ENCODE data around the gene SLC4A4.

SLC4A4 gene

DNA sequence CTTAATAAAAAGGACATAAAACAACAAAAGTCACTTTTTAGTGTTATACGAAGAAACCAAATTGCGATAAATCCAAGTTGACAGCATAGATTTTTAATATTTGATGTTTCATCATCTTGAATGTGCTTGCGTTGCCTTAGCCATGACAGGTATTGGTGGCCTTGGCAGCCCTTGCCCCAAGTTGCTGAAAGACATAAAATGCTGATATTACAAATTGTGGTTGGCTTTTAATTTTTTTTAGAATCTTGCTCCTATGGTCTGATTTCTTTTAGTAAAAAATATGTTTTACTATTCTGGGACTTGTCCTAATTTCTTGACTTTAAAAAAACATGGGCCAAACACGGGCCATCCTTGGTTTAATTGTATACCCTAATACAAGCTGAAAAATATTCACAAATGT, 122.6 kb downstream of the SLC4A4 start:
- Mint-ChIP-seq H3K4me3 (no peak overlapping the region), H3K27ac (no peak overlapping the region), H3K36me3 (no peaks in the 10 kb centered on the region), H3K4me1 (no peaks in the 10 kb centered on the region), H3K9me3 (no peaks in the 10 kb centered on the region), H3K27me3 (no peaks in the 10 kb centered on the region)
- no peak for ATAC-seq

DNA sequence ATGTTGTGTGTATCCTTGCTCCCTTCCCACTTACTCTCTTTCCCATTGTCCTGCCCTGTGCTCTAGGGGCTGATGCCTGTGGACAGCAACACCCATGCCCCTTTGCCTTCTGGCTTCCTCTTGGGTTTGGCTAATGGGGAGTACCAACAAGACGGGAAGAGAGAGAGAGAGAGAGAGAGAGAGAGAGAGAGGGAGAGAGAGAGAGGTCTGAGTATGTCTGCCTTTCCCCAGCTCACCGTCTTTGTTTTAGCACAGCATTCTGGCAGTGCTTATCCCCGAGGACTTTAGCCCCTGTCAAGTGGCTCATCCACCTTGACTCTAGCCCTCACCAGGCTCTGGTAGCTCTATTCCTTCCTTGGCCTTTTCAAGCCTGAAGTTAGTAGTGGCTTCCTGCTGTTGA, 128.0 kb downstream of the SLC4A4 start:
- H3K27me3 Mint-ChIP-seq, result peaks cover 8% of the 10 kb centered on the region
- no peaks in the 10 kb centered on the region for H3K9me3 Mint-ChIP-seq
- no peak for ATAC-seq
- no peaks in the 10 kb centered on the region for H3K4me1 Mint-ChIP-seq
- no peak overlapping the region for H3K4me3 Mint-ChIP-seq
- no peak overlapping the region for H3K27ac Mint-ChIP-seq
- H3K36me3 Mint-ChIP-seq, result no peaks in the 10 kb centered on the region

DNA sequence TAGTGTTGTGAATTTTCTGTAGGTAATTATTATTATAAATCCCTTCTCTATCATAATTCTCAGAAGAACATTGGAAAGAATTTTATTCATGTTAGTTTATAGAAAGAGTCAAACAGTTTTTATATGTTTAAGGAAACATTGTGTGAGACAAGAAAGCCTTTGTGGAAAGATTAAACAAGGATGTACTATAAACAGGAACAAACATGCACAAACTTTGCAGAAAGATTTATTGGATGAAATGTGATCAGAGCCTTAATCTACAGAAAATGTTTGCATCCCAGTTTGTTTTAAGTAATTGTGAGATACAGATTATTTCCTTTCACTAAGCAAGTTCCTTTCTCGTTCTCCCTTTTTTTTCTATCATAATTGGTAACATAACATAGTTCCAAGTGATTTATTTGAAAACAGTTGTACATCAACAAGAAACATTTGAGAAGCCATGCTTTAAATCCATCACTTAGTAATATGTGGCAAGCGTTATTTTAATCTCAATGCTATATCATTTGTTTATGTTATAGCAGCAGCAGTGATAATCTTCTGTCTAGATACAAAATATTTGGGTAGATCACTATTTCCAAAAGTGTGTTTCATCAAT, 129.4 kb downstream of the SLC4A4 start:
- no peak for ATAC-seq
- no peak overlapping the region for H3K4me3 Mint-ChIP-seq
- no peaks in the 10 kb centered on the region for H3K9me3 Mint-ChIP-seq
- no peaks in the 10 kb centered on the region for H3K36me3 Mint-ChIP-seq
- no peaks in the 10 kb centered on the region for H3K4me1 Mint-ChIP-seq
- H3K27ac Mint-ChIP-seq, result no peak overlapping the region
- H3K27me3 Mint-ChIP-seq, result peaks cover 8% of the 10 kb centered on the region

DNA sequence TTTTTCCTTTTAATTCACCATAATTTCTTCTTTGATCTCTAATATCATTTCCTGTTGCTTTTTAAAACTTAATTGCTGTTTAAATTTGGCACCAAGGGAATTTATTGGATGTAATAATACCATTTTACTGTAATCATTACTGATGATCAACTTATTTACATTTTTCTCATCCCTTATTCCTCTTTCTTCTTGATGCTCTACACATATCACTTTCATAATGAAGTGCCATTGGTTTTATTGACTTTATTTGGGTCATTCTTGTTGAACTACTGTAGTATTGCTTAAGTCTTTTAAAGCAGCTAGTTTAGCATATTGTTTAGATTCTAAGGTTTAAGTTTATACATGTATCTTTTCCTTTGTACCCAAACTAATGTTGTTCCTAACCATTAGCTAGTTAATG, 130.7 kb downstream of the SLC4A4 start:
- Mint-ChIP-seq H3K27ac (no peak overlapping the region), H3K36me3 (no peaks in the 10 kb centered on the region)
- ATAC-seq, result no peak

DNA sequence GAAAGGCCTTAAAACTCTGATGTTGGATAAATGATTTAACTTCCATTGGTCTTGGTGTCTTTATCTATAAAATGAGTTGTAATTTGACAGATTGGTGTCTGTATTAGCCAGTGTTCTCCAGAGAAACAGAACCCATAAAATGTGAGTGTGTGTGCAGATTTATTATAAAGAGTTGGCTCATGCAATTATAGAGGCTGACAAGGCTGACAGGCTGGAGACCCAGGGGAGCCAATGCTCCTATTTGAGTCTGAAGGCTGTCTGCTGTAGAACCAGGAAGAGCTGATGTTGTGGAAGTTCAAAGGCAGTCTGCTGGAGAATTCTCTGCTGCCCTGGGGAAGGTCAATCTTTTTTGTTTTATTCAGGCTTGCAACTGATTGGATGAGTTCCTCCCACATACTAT, 131.7 kb downstream of the SLC4A4 start:
- Mint-ChIP-seq H3K9me3 (no peaks in the 10 kb centered on the region), H3K4me3 (no peak overlapping the region), H3K27me3 (peaks cover 8% of the 10 kb centered on the region), H3K36me3 (no peaks in the 10 kb centered on the region), H3K4me1 (no peaks in the 10 kb centered on the region), H3K27ac (no peak overlapping the region)
- no peak for ATAC-seq

More for the DNA sequence above, 130.7 kb downstream of the SLC4A4 start:
- no peaks in the 10 kb centered on the region for H3K4me1 Mint-ChIP-seq
- H3K27me3 Mint-ChIP-seq, result peaks cover 8% of the 10 kb centered on the region
- H3K9me3 Mint-ChIP-seq, result no peaks in the 10 kb centered on the region
- H3K4me3 Mint-ChIP-seq, result no peak overlapping the region

DNA sequence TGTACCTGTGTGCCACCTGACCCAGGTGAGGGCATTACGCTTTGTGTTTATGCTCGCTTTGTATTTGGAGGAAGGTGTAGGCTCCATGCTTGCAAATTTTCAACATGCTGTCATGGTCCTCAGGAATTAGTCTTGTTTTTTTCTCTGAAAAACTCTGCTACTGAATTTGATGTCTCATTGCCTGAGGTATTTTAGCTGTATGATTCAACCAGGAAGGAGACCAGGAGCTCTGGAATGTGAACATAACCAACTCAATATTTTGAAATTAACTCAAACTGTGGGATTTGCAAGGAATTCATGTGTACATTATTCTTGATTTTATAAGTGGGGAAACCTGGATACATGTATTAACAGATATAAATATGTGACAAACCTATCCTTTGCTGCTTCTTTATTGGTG, 134.1 kb downstream of the SLC4A4 start:
- Mint-ChIP-seq H3K9me3 (no peaks in the 10 kb centered on the region), H3K4me3 (no peak overlapping the region), H3K27ac (no peak overlapping the region), H3K4me1 (no peaks in the 10 kb centered on the region), H3K27me3 (peaks cover 8% of the 10 kb centered on the region), H3K36me3 (no peaks in the 10 kb centered on the region)
- ATAC-seq, result no peak

DNA sequence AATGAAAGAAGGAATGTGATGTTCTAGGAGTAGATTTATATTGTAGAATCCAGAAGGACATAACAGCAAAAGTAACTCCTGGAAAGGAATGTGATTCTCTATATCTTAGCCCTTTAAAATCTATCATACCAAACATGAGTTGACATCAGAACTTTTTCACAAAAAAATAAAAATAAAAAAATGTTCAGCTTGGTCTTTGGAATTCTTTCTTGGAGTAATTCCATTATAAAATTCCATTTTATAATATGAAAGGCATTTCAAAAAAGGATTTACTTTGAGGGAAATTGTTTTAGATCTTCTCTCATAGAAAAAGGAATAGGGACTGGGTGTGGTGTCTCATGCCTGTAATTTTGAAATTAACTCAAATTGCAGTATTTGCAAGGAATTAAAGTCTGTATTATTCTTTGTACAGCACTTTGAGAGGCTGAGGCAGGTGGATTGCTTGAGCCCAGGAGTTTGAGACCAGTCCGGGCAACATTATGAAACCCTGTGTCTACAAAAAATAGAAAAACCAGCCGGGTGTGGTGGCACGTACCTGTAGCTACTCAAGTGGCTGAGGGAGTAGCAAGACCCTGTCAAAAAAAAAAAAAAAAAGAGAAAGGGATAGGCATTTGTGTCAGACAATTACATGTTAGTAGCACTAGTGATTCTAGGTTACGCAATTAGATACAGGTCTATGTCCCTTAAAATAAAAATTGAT, 134.9 kb downstream of the SLC4A4 start:
- no peaks in the 10 kb centered on the region for H3K4me1 Mint-ChIP-seq
- H3K27ac Mint-ChIP-seq, result no peak overlapping the region
- no peak for ATAC-seq

DNA sequence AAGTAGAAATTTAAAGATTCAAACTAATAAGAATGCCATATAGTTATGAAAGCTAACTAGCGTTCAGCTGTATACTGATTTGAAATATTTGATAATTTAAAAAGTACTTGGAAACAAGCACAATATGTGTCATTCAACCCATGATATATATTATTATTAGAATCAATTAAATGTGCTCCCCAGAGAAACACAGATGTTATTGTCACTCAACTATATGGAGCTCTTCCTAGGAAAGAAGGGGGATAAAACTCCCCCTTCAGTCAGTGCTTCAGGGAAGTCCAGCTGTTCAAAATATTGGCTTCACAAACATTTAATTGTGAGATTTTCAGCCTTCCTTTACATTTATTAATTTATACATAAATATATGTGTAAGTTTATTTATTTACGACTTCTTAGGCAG, 135.9 kb downstream of the SLC4A4 start:
- H3K27me3 Mint-ChIP-seq, result peaks cover 1% of the 10 kb centered on the region
- no peaks in the 10 kb centered on the region for H3K36me3 Mint-ChIP-seq
- no peaks in the 10 kb centered on the region for H3K9me3 Mint-ChIP-seq
- H3K27ac Mint-ChIP-seq, result no peak overlapping the region
- ATAC-seq, result no peak
- H3K4me1 Mint-ChIP-seq, result no peaks in the 10 kb centered on the region
- no peak overlapping the region for H3K4me3 Mint-ChIP-seq

More for the DNA sequence above, 134.9 kb downstream of the SLC4A4 start:
- peaks cover 8% of the 10 kb centered on the region for H3K27me3 Mint-ChIP-seq
- no peaks in the 10 kb centered on the region for H3K36me3 Mint-ChIP-seq
- no peaks in the 10 kb centered on the region for H3K9me3 Mint-ChIP-seq
- no peak overlapping the region for H3K4me3 Mint-ChIP-seq

DNA sequence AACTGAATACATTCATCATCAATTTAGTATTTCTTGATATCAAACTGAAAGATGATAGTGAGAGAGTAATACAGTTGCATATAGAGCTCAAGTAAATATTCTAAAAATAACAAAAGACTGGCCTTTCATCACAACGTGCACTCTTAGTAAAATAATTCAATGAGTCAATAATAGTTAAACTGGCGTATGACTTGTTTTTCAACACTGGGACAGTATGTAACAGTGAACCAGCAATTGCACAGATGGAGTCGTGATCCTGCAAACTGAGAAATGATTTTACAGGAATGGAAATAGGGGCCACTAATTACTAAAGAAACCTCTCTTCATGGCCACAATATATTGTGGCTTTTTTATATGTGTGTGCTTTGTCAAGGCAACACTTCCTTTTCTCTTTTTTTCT, 137.4 kb downstream of the SLC4A4 start:
- Mint-ChIP-seq H3K27ac (no peak overlapping the region), H3K27me3 (no peaks in the 10 kb centered on the region), H3K4me1 (no peaks in the 10 kb centered on the region), H3K9me3 (no peaks in the 10 kb centered on the region), H3K36me3 (no peaks in the 10 kb centered on the region), H3K4me3 (no peak overlapping the region)
- ATAC-seq, result no peak

DNA sequence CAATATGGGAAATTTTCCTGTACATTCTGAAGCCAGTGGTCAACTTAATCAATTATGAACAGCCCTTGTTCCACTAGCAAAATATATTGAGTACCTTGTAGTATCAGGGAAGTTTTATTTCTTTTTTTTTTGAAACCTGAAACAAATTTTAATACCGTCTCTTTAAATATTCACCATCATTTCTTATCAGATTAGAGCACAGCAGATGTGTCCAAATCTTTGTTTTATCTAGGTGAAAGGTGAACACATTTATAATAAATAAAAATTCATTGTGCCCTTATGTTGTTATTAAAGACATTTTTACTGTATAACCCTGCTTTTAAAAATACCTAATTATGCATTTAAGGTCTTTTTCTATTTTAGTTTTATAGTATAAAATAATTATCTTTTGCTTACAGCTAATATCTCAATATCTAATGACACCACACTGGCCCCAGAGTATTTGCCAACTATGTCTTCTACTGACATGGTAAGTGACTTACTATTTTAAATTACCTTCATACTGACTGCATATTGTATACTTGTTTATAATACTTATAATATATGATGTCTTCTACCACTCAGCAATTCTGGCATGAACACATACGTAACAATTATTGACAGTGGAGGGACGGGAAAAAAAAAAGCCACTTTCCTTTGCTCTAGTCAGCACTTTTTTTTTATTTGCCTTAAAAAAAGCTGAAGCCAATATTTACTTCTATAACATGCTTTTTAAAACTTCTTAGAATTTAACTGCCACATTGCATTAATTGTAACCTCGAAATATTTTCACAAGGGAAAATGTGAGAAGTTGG, 147.9 kb downstream of the SLC4A4 start:
- Mint-ChIP-seq H3K27me3 (no peaks in the 10 kb centered on the region), H3K9me3 (peaks cover 3% of the 10 kb centered on the region), H3K27ac (no peak overlapping the region), H3K36me3 (no peaks in the 10 kb centered on the region), H3K4me1 (no peaks in the 10 kb centered on the region), H3K4me3 (no peak overlapping the region)
- no peak for ATAC-seq

DNA sequence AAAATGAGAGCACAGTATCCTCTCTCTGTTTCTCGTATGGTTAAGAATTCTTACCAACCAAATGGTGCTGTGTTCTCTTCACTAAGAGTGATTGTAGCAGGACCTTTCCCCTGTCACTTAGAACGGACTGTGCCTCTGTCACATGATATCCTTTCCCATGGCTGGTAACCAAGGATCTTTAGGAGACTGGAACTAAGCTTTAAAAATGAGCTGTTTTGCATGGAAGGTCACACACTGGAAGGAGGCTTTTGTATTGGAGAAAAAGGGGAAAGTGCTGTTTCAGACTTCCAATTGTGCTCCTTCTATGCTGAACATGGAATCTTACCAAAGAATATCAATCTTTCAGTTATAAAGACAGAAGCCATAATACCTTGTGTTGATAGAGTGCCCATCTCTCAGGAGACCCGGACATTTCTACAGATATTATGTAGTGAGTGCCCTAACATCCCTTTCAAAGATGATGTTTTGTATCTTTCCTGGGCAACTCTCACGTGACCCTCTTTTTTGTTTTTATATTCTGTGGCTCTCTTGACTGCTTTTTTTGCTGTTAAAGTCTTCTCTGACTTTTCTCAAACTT, 148.6 kb downstream of the SLC4A4 start:
- Mint-ChIP-seq H3K4me1 (no peaks in the 10 kb centered on the region), H3K4me3 (no peak overlapping the region), H3K27ac (no peak overlapping the region), H3K27me3 (no peaks in the 10 kb centered on the region), H3K36me3 (no peaks in the 10 kb centered on the region), H3K9me3 (peaks cover 3% of the 10 kb centered on the region)
- ATAC-seq, result no peak

DNA sequence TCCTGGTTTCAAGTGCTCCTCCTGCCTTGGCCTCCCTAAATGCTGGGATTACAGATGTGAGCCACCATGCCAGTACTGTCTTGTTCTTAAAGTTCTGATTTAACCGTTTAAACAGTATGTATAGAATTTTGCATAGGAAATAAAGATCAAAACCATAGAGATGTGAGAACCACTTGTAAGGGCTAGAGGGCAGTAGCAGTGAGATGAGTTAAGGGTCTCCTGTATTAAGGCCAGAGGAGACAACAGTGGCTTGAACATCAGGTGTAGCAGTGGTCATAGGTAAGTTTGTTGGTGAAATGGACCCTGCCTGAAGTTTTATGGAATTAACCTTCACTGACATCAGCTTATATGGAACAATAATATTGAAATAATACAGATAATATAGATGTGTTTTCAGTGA, 155.7 kb downstream of the SLC4A4 start:
- Mint-ChIP-seq H3K36me3 (no peaks in the 10 kb centered on the region), H3K4me3 (no peak overlapping the region), H3K9me3 (no peaks in the 10 kb centered on the region), H3K4me1 (no peaks in the 10 kb centered on the region), H3K27ac (no peak overlapping the region), H3K27me3 (peaks cover 9% of the 10 kb centered on the region)
- no peak for ATAC-seq

DNA sequence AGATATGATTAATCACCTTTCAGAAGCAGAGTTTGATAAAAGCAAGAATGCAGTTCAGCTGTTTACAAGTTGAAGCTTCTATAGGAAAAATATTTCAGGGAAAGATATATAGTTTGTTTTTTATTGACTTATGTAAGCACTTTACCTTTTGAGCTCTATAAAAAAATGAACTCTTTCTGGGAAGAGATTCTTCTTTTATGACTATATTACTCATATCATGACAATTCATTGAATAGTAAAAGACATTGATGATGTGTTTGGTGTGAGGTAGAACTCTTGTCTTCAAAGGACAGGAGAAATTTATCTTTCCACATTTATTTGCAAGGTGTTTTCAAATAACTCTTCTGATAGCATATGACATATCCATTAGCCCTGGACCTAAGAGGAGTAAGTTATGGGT, 156.6 kb downstream of the SLC4A4 start:
- H3K4me3 Mint-ChIP-seq, result no peak overlapping the region
- H3K4me1 Mint-ChIP-seq, result no peaks in the 10 kb centered on the region
- peaks cover 9% of the 10 kb centered on the region for H3K27me3 Mint-ChIP-seq
- H3K27ac Mint-ChIP-seq, result no peak overlapping the region
- H3K36me3 Mint-ChIP-seq, result no peaks in the 10 kb centered on the region
- no peak for ATAC-seq
- H3K9me3 Mint-ChIP-seq, result no peaks in the 10 kb centered on the region

DNA sequence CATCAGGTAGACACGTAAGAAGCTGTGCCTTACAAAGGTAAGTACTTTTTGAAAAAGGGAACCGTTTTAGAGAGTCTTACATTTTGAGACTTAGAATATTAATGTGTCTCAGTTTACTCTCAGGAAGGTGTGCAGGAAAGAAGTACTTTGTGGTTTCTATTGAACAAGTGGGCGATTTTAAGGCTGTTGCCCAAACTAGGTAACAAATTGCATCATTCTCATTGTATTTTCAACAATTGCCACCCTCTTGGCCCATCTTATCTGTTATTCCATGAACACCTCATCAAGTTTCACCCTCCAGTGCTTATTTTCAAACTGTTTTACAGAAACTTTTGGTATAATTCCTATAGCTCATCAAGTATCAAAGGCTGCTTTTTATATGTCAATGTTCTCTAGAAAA, 158.3 kb downstream of the SLC4A4 start:
- H3K27ac Mint-ChIP-seq, result no peak overlapping the region
- H3K9me3 Mint-ChIP-seq, result no peaks in the 10 kb centered on the region
- no peaks in the 10 kb centered on the region for H3K36me3 Mint-ChIP-seq
- no peak overlapping the region for H3K4me3 Mint-ChIP-seq
- ATAC-seq, result no peak
- H3K4me1 Mint-ChIP-seq, result no peaks in the 10 kb centered on the region
- peaks cover 9% of the 10 kb centered on the region for H3K27me3 Mint-ChIP-seq

DNA sequence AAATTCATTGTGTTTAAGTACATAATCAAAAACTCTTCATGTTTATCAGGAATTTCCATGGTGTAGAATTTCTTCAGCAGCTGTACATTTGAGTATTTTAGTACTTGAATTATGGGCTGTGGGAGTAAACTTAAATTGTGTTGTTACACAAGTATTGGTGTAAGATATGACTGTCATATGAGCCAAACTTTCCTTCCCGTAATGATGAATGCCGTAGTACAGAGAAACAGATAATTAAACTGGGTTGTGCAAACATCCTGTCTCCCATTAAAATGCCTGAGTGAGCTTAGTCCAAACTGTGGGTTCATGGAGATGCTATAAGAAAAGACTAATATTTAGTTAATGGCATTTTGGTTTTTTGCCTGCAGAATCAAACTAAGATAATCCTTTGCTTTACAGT, 159.2 kb downstream of the SLC4A4 start:
- no peak for ATAC-seq
- Mint-ChIP-seq H3K27me3 (peaks cover 9% of the 10 kb centered on the region), H3K36me3 (no peaks in the 10 kb centered on the region), H3K9me3 (no peaks in the 10 kb centered on the region), H3K4me3 (no peak overlapping the region), H3K27ac (no peak overlapping the region), H3K4me1 (no peaks in the 10 kb centered on the region)
